ENCODE measurements around the gene SPTB. TPM values are rescaled to one million over a fixed set of nuclear protein-coding genes. Genes with fewer than 3 reads are reported as not detected.

Gene SPTB
- total RNA-seq, 4 donors from 2014 or later, result 0.17 to 7.5 (median 1.1) TPM

GRCh38 chr14:64808449-64808848 lies 71.3 kb downstream of the SPTB start:
- TF ChIP-seq CTCF (IDR thresholded peaks at IDR 0.05; ENCODE audit: low read depth), result no peak

- no peak for TF ChIP-seq CTCF (IDR thresholded peaks at IDR 0.05; ENCODE audit: low read depth)
Measured at GRCh38 chr14:64807551-64807950, 72.2 kb downstream of the SPTB start.

GRCh38 chr14:64806862-64807495 lies 72.7 kb downstream of the SPTB start:
- TF ChIP-seq CTCF (IDR thresholded peaks at IDR 0.05; ENCODE audit: low read depth), result no peak

- no peak for TF ChIP-seq CTCF (IDR thresholded peaks at IDR 0.05; ENCODE audit: low read depth)
Measured at GRCh38 chr14:64806202-64806861, 73.4 kb downstream of the SPTB start.

- TF ChIP-seq CTCF (IDR thresholded peaks at IDR 0.05; ENCODE audit: low read depth), result no peak
Measured at GRCh38 chr14:64804754-64805260, 74.9 kb downstream of the SPTB start.

GRCh38 chr14:64801800-64802199 lies 77.9 kb downstream of the SPTB start:
- TF ChIP-seq CTCF (IDR thresholded peaks at IDR 0.05; ENCODE audit: low read depth), result no peak

GRCh38 chr14:64801046-64801445 lies 78.7 kb downstream of the SPTB start:
- TF ChIP-seq CTCF (IDR thresholded peaks at IDR 0.05; ENCODE audit: low read depth), result no peak

Measured in subcutaneous adipose tissue (tissue), 4 donors.